HFF-Myc (cell line): Measurements from ENCODE around the gene RRP1.

Source experiments
- DNase-seq: peaks from one replicate; pipeline ENCODE4 v3.0.0-alpha.2; 2011; ENCODE audit warnings: low read depth; ENCODE audit errors: extremely low read depth
- H3K4me3 ChIP-seq: replicated peaks from 2 replicates; pipeline ENCODE4 v1.5.1; 2011; ENCODE audit warnings: low read depth, mild to moderate bottlenecking, control low read depth, low read length
- CTCF ChIP-seq: IDR thresholded peaks from 2 replicates; pipeline ENCODE4 v1.5.1; 2012; ENCODE audit warnings: mild to moderate bottlenecking, low read depth, low read length, control low read depth; ENCODE audit errors: missing control alignments

The RRP1 gene

GRCh38 chr21:43786300-43786806 is 3.0 kb upstream of the RRP1 start:
- no peak for TF ChIP-seq CTCF
- no peak overlapping the region for H3K4me3 ChIP-seq
- no peak for DNase-seq

GRCh38 chr21:43786807-43787440 is 2.5 kb upstream of the RRP1 start:
- H3K4me3 ChIP-seq: no peak overlapping the region
- no peak for TF ChIP-seq CTCF
- no peak for DNase-seq

GRCh38 chr21:43790010-43790524 is 690 bp downstream of the RRP1 start:
- H3K4me3 ChIP-seq: peak overlapping the region; percentile 99
- DNase-seq: no peak
- TF ChIP-seq CTCF: no peak

- TF ChIP-seq CTCF: no peak
- DNase-seq: no peak
- H3K4me3 ChIP-seq: no peak overlapping the region
These were observed 3.0 kb downstream of the RRP1 start for GRCh38 chr21:43792406-43792805.

- TF ChIP-seq CTCF: no peak
- DNase-seq: no peak
- H3K4me3 ChIP-seq: no peak overlapping the region
These were observed 3.9 kb downstream of the RRP1 start for GRCh38 chr21:43793243-43793642.

- H3K4me3 ChIP-seq: no peak overlapping the region
- TF ChIP-seq CTCF: no peak
- no peak for DNase-seq
These were observed 4.9 kb downstream of the RRP1 start for GRCh38 chr21:43794311-43794710.
